ENCODE data around the gene C1QTNF6. TPM values are rescaled to one million over a fixed set of nuclear protein-coding genes. Genes with fewer than 3 reads are reported as not detected.
A peak's percentile ranks its signal among the peaks of the same experiment; 100 is the strongest.
"Not testable (repeated sequence)": the region's sequence is repeated elsewhere in the genome, so short reads cannot be mapped to it uniquely, and the experiment has no call there.

Gene C1QTNF6
- total RNA-seq, 1 experiment from 2014 or later = 7.4 TPM

DNA sequence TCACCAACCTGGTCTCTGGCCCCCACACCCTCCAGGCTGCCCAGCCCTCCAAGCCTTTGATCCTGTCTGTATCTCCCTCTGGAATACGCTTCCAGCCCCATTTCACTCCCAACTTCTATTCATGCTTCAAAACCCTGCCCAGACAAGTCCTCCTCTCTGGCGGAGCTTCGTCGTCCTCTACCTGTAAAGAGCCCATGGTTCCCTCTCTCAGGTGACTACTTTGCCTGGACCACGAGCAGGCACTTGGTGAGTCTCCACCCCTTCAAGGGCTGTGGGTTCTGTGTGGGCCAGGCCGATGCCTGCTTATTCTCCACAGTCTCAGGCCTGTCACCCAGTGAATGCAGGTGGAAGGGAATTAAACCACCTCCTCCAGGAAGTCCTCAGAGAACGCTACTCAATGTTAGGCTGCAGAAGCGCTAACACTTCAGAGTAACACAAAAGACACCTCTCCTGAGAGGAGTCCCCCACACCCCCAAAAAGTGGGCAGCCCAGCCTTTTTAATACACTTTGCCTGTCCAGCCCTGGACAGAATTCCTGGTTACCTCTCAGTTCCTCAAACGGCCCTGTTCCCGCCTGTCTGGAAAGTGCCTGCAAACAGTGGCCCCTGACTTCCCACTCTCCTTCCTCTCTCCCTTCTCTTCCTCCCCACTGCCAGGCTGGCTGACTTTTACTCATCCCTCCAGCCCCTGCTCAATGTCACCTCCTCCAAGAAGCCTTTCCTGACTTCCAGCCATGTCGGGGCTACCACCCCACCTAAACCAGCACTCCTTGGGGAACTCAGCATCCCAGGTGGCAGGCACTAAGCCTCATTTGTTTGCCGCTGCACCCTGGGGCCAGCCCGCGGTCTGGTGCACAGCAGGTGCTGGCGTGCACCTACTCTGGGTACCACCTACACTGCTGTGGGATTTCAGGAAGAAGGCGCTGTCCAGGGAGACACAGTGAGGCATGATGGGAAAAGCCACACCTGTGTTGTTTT is 47.0 kb upstream of the C1QTNF6 start:
- Mint-ChIP-seq H3K36me3 (ENCODE audit: insufficient read depth, unreplicated experiment) (no peaks in the 10 kb centered on the region), H3K9me3 (ENCODE audit: unreplicated experiment) (no peaks in the 10 kb centered on the region), H3K27ac (ENCODE audit: unreplicated experiment) (no peak overlapping the region), H3K4me1 (ENCODE audit: low read depth, unreplicated experiment) (no peaks in the 10 kb centered on the region), H3K4me3 (ENCODE audit: unreplicated experiment) (no peak overlapping the region), H3K27me3 (ENCODE audit: insufficient read depth, unreplicated experiment) (peaks cover 8% of the 10 kb centered on the region)
- Histone ChIP-seq H3K36me3 (ENCODE audit: control insufficient read depth, insufficient read depth, low read length) (no peaks in the 10 kb centered on the region), H3K27me3 (replicated peaks; ENCODE audit: control insufficient read depth, insufficient read depth, low read length) (no peaks in the 10 kb centered on the region; the same call in 1 of the 2 replicates), H3K4me1 (no peaks in the 10 kb centered on the region), H3K4me3 (ENCODE audit: low read depth, low read length) (no peak overlapping the region), H3K9me3 (no peaks in the 10 kb centered on the region)
- peak in 1 of 2 experiments; percentile 17 for DNase-seq
- ChIA-PET POLR2A (no interaction called here), CTCF (no interaction called here)
- BruUV-seq (replicated peaks) = no TSS peak
- intact Hi-C loops (cut with micrococcal nuclease; ENCODE audit: unreplicated experiment) = no loop called here
- TF ChIP-seq, protein P1, sequence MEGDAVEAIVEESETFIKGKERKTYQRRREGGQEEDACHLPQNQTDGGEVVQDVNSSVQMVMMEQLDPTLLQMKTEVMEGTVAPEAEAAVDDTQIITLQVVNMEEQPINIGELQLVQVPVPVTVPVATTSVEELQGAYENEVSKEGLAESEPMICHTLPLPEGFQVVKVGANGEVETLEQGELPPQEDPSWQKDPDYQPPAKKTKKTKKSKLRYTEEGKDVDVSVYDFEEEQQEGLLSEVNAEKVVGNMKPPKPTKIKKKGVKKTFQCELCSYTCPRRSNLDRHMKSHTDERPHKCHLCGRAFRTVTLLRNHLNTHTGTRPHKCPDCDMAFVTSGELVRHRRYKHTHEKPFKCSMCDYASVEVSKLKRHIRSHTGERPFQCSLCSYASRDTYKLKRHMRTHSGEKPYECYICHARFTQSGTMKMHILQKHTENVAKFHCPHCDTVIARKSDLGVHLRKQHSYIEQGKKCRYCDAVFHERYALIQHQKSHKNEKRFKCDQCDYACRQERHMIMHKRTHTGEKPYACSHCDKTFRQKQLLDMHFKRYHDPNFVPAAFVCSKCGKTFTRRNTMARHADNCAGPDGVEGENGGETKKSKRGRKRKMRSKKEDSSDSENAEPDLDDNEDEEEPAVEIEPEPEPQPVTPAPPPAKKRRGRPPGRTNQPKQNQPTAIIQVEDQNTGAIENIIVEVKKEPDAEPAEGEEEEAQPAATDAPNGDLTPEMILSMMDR (IDR thresholded peaks at IDR 0.05; ENCODE audit: insufficient read depth in 1 of 2, low read depth in 1 of 2, low read length in 1 of 2, severe bottlenecking in 1 of 2, unreplicated experiment in 1 of 2) = no peak

DNA sequence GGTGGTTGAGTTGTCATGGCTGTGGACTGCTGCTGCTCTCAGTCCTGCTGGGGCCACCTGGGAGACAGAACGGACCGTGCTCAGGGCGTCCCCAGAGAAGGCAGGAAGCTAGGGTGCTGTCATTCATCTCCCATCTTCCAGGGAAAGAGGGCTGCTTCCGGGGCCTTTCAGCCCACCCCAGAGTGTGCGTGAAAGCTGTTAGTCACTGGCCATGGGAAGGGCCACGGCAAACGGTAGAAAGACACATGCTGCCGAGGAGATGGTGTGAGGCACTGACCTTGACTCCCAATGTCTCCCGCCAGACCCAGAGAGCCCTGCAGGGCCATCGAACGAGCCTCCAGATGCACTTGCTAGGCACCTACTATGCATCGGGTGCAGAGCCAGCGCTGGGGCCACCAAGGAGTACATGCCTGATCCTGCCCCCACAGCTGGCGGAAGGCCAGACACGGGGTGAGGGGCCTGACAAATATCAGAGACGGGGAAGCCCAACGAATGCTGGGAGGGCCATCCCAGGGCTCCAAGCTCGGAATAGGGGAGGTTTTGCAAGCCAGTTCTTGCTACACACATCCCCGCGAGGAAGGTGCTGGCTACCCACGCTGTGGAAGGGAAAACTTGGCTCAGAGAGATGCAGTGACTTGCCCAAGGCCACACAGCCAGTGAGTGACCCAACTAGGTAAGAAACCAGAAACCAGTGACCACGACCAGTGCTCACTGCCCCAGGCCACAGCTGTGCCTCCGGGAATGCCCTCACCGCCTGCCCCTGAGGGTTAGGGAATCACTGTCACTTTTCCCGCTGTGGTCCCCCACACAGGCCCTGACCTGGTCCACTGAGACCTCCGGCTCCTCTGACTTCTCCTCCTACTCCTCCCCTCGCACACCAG is 45.9 kb upstream of the C1QTNF6 start:
- no peaks in the 10 kb centered on the region for H3K4me1 Mint-ChIP-seq (ENCODE audit: low read depth, unreplicated experiment)
- H3K4me3 Mint-ChIP-seq (ENCODE audit: unreplicated experiment) = no peak overlapping the region
- H3K27ac Mint-ChIP-seq (ENCODE audit: unreplicated experiment) = no peak overlapping the region
- no peaks in the 10 kb centered on the region for H3K9me3 ChIP-seq
- peak in 1 of 2 experiments; percentile 25 for DNase-seq
- CTCF ChIA-PET = no interaction called here
- intact Hi-C loops (cut with micrococcal nuclease; ENCODE audit: unreplicated experiment) = no loop called here
- no peaks in the 10 kb centered on the region; the same call in 1 of the 2 replicates for H3K27me3 ChIP-seq (replicated peaks; ENCODE audit: control insufficient read depth, insufficient read depth, low read length)
- no peaks in the 10 kb centered on the region for H3K4me1 ChIP-seq
- no TSS peak for BruUV-seq (replicated peaks)
- H3K4me3 ChIP-seq (ENCODE audit: low read depth, low read length) = no peak overlapping the region
- peaks cover 8% of the 10 kb centered on the region for H3K27me3 Mint-ChIP-seq (ENCODE audit: insufficient read depth, unreplicated experiment)
- no peaks in the 10 kb centered on the region for H3K36me3 Mint-ChIP-seq (ENCODE audit: insufficient read depth, unreplicated experiment)
- POLR2A ChIA-PET = no interaction called here
- no peaks in the 10 kb centered on the region for H3K9me3 Mint-ChIP-seq (ENCODE audit: unreplicated experiment)
- TF ChIP-seq, protein P1 (IDR thresholded peaks at IDR 0.05; ENCODE audit: insufficient read depth in 1 of 2, low read depth in 1 of 2, low read length in 1 of 2, severe bottlenecking in 1 of 2, unreplicated experiment in 1 of 2) = no peak
- no peaks in the 10 kb centered on the region for H3K36me3 ChIP-seq (ENCODE audit: control insufficient read depth, insufficient read depth, low read length)

DNA sequence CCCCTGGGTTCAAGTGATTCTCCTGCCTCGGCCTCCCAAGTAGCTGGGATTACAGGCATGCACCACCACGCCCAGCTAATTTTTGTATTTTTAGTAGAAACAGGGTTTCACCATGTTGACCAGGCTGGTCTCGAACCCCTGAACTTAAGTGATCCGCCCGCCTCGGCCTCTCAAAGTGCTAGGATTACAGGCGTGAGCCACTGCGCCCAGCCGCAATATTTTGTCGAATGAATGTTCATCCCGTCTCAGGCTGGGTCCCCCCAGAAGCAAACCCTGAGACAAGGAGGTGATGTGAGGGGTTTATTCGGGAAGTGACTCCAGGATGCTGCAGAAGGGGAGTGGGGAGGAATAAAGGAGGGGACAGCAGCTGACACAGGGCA is 45.3 kb upstream of the C1QTNF6 start:
- H3K27me3 ChIP-seq (replicated peaks; ENCODE audit: control insufficient read depth, insufficient read depth, low read length); H3K27me3 Mint-ChIP-seq (ENCODE audit: insufficient read depth, unreplicated experiment); H3K4me3 ChIP-seq (ENCODE audit: low read depth, low read length); BruUV-seq (replicated peaks); intact Hi-C loops (cut with micrococcal nuclease; ENCODE audit: unreplicated experiment); H3K27ac Mint-ChIP-seq (ENCODE audit: unreplicated experiment); H3K36me3 Mint-ChIP-seq (ENCODE audit: insufficient read depth, unreplicated experiment); H3K4me1 Mint-ChIP-seq (ENCODE audit: low read depth, unreplicated experiment); DNase-seq; H3K9me3 ChIP-seq; POLR2A ChIA-PET; H3K36me3 ChIP-seq (ENCODE audit: control insufficient read depth, insufficient read depth, low read length); H3K4me1 ChIP-seq; CTCF ChIA-PET; H3K9me3 Mint-ChIP-seq (ENCODE audit: unreplicated experiment); H3K4me3 Mint-ChIP-seq (ENCODE audit: unreplicated experiment): not testable (repeated sequence)
